OCI-M2 (cell line): ENCODE data around the gene TYROBP.
"Not testable (repeated sequence)": the region's sequence is repeated elsewhere in the genome, so short reads cannot be mapped to it uniquely, and the experiment has no call there.

Experiments
- DNase-seq: peaks from one replicate; lab custom pipeline; 2025; ENCODE audit not compliant: unreplicated experiment; lab: John Stamatoyannopoulos, UW

Gene TYROBP

GRCh38 chr19:35874392-35874930 is 33.6 kb downstream of the TYROBP start:
- no peak for DNase-seq

GRCh38 chr19:35872180-35872579 is 35.9 kb downstream of the TYROBP start:
- no peak for DNase-seq

GRCh38 chr19:35871611-35872010 is 36.5 kb downstream of the TYROBP start:
- DNase-seq: no peak

GRCh38 chr19:35870798-35871197 is 37.3 kb downstream of the TYROBP start:
- no peak for DNase-seq

GRCh38 chr19:35870124-35870736 is 37.9 kb downstream of the TYROBP start:
- not testable (repeated sequence) for DNase-seq

GRCh38 chr19:35869327-35870123 is 38.6 kb downstream of the TYROBP start:
- peak; percentile 99 for DNase-seq

GRCh38 chr19:35868823-35869326 is 39.2 kb downstream of the TYROBP start:
- no peak for DNase-seq

- no peak for DNase-seq
Measured at GRCh38 chr19:35868172-35868822, 39.8 kb downstream of the TYROBP start, which contains the start of gene APLP1. APLP1 (plus strand) TSS chr19:35868574; CDS start chr19:35868637, 63 bp downstream.

- no peak for DNase-seq
Measured at GRCh38 chr19:35863018-35863417, 45.1 kb downstream of the TYROBP start.

GRCh38 chr19:35862528-35862927 is 45.6 kb downstream of the TYROBP start:
- no peak for DNase-seq

- no peak for DNase-seq
Measured at GRCh38 chr19:35861640-35862160, 46.4 kb downstream of the TYROBP start.

GRCh38 chr19:35860818-35861639 is 47.1 kb downstream of the TYROBP start:
- no peak for DNase-seq

GRCh38 chr19:35860436-35860817 is 47.7 kb downstream of the TYROBP start:
- no peak for DNase-seq

GRCh38 chr19:35859414-35859813 is 48.7 kb downstream of the TYROBP start:
- no peak for DNase-seq

GRCh38 chr19:35858311-35858710 is 49.8 kb downstream of the TYROBP start:
- no peak for DNase-seq

GRCh38 chr19:35856546-35857149 is 51.4 kb downstream of the TYROBP start, which contains the start of gene KIRREL2:
KIRREL2 (plus strand) TSS chr19:35856911; CDS start chr19:35857120, 209 bp downstream.
- no peak for DNase-seq
